Activated CD8-positive, alpha-beta T cell treated with anti-CD3 and anti-CD28 coated beads for 36 hours (primary cell): ENCODE data around the gene PANK4. TPM values are rescaled to one million over a fixed set of nuclear protein-coding genes. Genes with fewer than 3 reads are reported as not detected.

Source experiments
- ATAC-seq: fragments of 200-7000 bp; cut with Tn5 transposase; one replicate; pipeline ENCODE4 v1.10.0; 2021; ENCODE audit warnings: mild to moderate bottlenecking, moderate library complexity
- CTCF ChIA-PET: fragments of 350-600 bp; sonication (Branson Sonifier 250); formaldehyde crosslinking; loops from one replicate; lab custom pipeline; 2021; ENCODE audit warnings: antibody characterized with exemption; lab: Charles Lee
- POLR2A ChIA-PET: fragments of 350-600 bp; sonication (Branson Sonifier 250); formaldehyde crosslinking; loops from one replicate; lab custom pipeline; 2021; ENCODE audit warnings: antibody characterized with exemption; lab: Charles Lee
- DNase-seq: peaks from one replicate; pipeline ENCODE4 v3.0.0-alpha.2; 2020
- H3K27ac Mint-ChIP-seq: one replicate; pipeline ENCODE4 v1.8.0; 2021; ENCODE audit warnings: mild to moderate bottlenecking, mixed read lengths
- H3K27me3 Mint-ChIP-seq: one replicate; pipeline ENCODE4 v1.8.0; 2021; ENCODE audit warnings: mixed read lengths
- H3K36me3 Mint-ChIP-seq: one replicate; pipeline ENCODE4 v1.8.0; 2021; ENCODE audit warnings: low read depth, mixed read lengths
- H3K4me1 Mint-ChIP-seq: one replicate; pipeline ENCODE4 v1.8.0; 2021; ENCODE audit warnings: low read depth, mixed read lengths
- H3K4me3 Mint-ChIP-seq: one replicate; pipeline ENCODE4 v1.8.0; 2021; ENCODE audit warnings: mild to moderate bottlenecking, moderate library complexity, mixed read lengths
- H3K9me3 Mint-ChIP-seq: one replicate; pipeline ENCODE4 v1.8.0; 2021; ENCODE audit warnings: mixed read lengths
- CTCF ChIP-seq: fragments of 200-600 bp; IDR thresholded peaks from one replicate; pipeline ENCODE4 v1.8.0; 2022; ENCODE audit warnings: antibody characterized with exemption, mild to moderate bottlenecking
- intact Hi-C: fragments of 100-400 bp; cut with micrococcal nuclease; formaldehyde crosslinking; loops from one replicate; pipeline ENCODE4 v1.10.0; 2022
- total RNA-seq, 2 experiments: library from RNA; stranded (reverse); gene quantifications; one replicate each; pipeline ENCODE4 v1.2.3, GENCODE V29; 2021

Gene PANK4
- total RNA-seq, 2 experiments from 2014 or later: 39.0 to 40.6 TPM

GRCh38 chr1:2494323-2494693 is 32.1 kb downstream of the PANK4 start:
- CTCF ChIA-PET: interaction anchor here (0.9 kb wide), 1 partner anchor 79 kb away, joined by 3 read pairs; no protein-coding TSS in a partner anchor
- TF ChIP-seq CTCF: no peak
- Mint-ChIP-seq H3K36me3 (no peaks in the 10 kb centered on the region), H3K4me1 (peaks cover 33% of the 10 kb centered on the region), H3K27ac (no peak overlapping the region), H3K4me3 (no peak overlapping the region), H3K9me3 (no peaks in the 10 kb centered on the region), H3K27me3 (no peaks in the 10 kb centered on the region)
- ATAC-seq (no peak), DNase-seq (peak; percentile 33)
- POLR2A ChIA-PET: interaction anchor here (1.1 to 1.2 kb wide), 3 partner anchors 8 to 50 kb away, joined by 3 to 4 read pairs (median 3); no protein-coding TSS in a partner anchor
- intact Hi-C loops: no loop called here

GRCh38 chr1:2493691-2494322 is 32.6 kb downstream of the PANK4 start:
- H3K4me3 Mint-ChIP-seq: no peak overlapping the region
- H3K36me3 Mint-ChIP-seq: no peaks in the 10 kb centered on the region
- intact Hi-C loops: no loop called here
- ChIA-PET CTCF (interaction anchor here (0.9 kb wide), 1 partner anchor 79 kb away, joined by 3 read pairs; no protein-coding TSS in a partner anchor), POLR2A (interaction anchor here (1.1 to 1.2 kb wide), 3 partner anchors 9 to 92 kb away, joined by 3 to 4 read pairs (median 3); no protein-coding TSS in a partner anchor)
- peaks cover 4% of the 10 kb centered on the region for H3K9me3 Mint-ChIP-seq
- ATAC-seq: peak; percentile 49
- peak; percentile 36 for DNase-seq
- peaks cover 29% of the 10 kb centered on the region for H3K4me1 Mint-ChIP-seq
- no peaks in the 10 kb centered on the region for H3K27me3 Mint-ChIP-seq
- TF ChIP-seq CTCF: no peak
- H3K27ac Mint-ChIP-seq: peak overlapping the region; percentile 57

- ChIA-PET POLR2A (interaction anchor here (1.1 to 1.2 kb wide), 2 partner anchors 9 to 92 kb away, joined by 3 to 4 read pairs; no protein-coding TSS in a partner anchor), CTCF (no interaction called here)
- TF ChIP-seq CTCF: no peak
Observed at GRCh38 chr1:2493218-2493617, 33.2 kb downstream of the PANK4 start.

GRCh38 chr1:2492091-2492490 is 34.3 kb downstream of the PANK4 start:
- no peak for TF ChIP-seq CTCF
- H3K27ac Mint-ChIP-seq: no peak overlapping the region
- H3K27me3 Mint-ChIP-seq: no peaks in the 10 kb centered on the region
- peaks cover 8% of the 10 kb centered on the region for H3K9me3 Mint-ChIP-seq
- no peak for DNase-seq
- ChIA-PET POLR2A (interaction anchor here (1.4 kb wide), 1 partner anchor 64 kb away, joined by 4 read pairs; the partner anchor contains the start of gene TNFRSF14), CTCF (no interaction called here)
- no peak overlapping the region for H3K4me3 Mint-ChIP-seq
- peaks cover 27% of the 10 kb centered on the region for H3K4me1 Mint-ChIP-seq
- no peak for ATAC-seq
- H3K36me3 Mint-ChIP-seq: no peaks in the 10 kb centered on the region
- intact Hi-C loops: no loop called here

More at GRCh38 chr1:2493218-2493617, 33.2 kb downstream of the PANK4 start:
- Mint-ChIP-seq H3K27ac (no peak overlapping the region), H3K36me3 (no peaks in the 10 kb centered on the region), H3K4me3 (no peak overlapping the region), H3K9me3 (peaks cover 6% of the 10 kb centered on the region), H3K27me3 (no peaks in the 10 kb centered on the region), H3K4me1 (peaks cover 29% of the 10 kb centered on the region)
- intact Hi-C loops: no loop called here
- ATAC-seq (no peak), DNase-seq (no peak)

GRCh38 chr1:2489615-2490014 is 36.8 kb downstream of the PANK4 start:
- POLR2A ChIA-PET: no interaction called here
- intact Hi-C loops: no loop called here
- Mint-ChIP-seq H3K4me1 (peaks cover 16% of the 10 kb centered on the region), H3K9me3 (peaks cover 8% of the 10 kb centered on the region), H3K27ac (no peak overlapping the region), H3K27me3 (no peaks in the 10 kb centered on the region), H3K4me3 (no peak overlapping the region), H3K36me3 (no peaks in the 10 kb centered on the region)
- DNase-seq (no peak), ATAC-seq (no peak)
- CTCF ChIA-PET: no interaction called here
- no peak for TF ChIP-seq CTCF
